Neutrophil (primary cell): ENCODE measurements around the gene NTRK3.

ENCODE experiments used
- H3K27ac ChIP-seq: fragments of 200-600 bp; sonication (generic); 2 replicates; pipeline ENCODE4 v1.5.1; 2016; ENCODE audit warnings: mild to moderate bottlenecking, moderate library complexity
- H3K27me3 ChIP-seq: fragments of 200-600 bp; sonication (generic); 2 replicates; pipeline ENCODE4 v1.6.0; 2016; ENCODE audit warnings: mild to moderate bottlenecking
- H3K36me3 ChIP-seq: fragments of 200-600 bp; sonication (generic); 2 replicates; pipeline ENCODE4 v1.5.1; 2017
- H3K4me1 ChIP-seq, 2 experiments: fragments of 200-600 bp in 1 of 2; sonication (generic) in 1 of 2; 1 replicate in 1 of 2; 2 replicates in 1 of 2; pipeline versions ENCODE4 v1.5.1 to v1.6.1; 2013 to 2016; ENCODE audit warnings: low read depth in 1 of 2, low read length in 1 of 2, mild to moderate bottlenecking in 1 of 2, moderate library complexity in 1 of 2; ENCODE audit not compliant: control insufficient read depth in 1 of 2, insufficient read depth in 1 of 2
- H3K4me3 ChIP-seq, 2 experiments: fragments of 200-600 bp in 1 of 2; sonication (generic) in 1 of 2; 1 replicate in 1 of 2; 2 replicates in 1 of 2; pipeline ENCODE4 v1.5.1; 2013 to 2016; ENCODE audit warnings: low read depth in 1 of 2, low read length in 1 of 2, mild to moderate bottlenecking in 1 of 2, moderate library complexity in 1 of 2
- H3K9me3 ChIP-seq: fragments of 200-600 bp; sonication (generic); 2 replicates; pipeline ENCODE4 v1.5.1; 2016
- CTCF ChIP-seq: fragments of 200-600 bp; sonication (generic); IDR thresholded peaks from 2 replicates; pipeline ENCODE4 v1.5.1; 2016; ENCODE audit warnings: antibody characterized with exemption

The NTRK3 gene

GRCh38 chr15:88300089-88300488, 43.5 kb upstream of the NTRK3 start:
- no peak for TF ChIP-seq CTCF
- Histone ChIP-seq H3K9me3 (no peaks in the 10 kb centered on the region), H3K4me1 (no peaks in the 10 kb centered on the region), H3K4me3 (no peak overlapping the region), H3K27ac (no peak overlapping the region), H3K27me3 (no peaks in the 10 kb centered on the region), H3K36me3 (no peaks in the 10 kb centered on the region)

- Histone ChIP-seq H3K27me3 (no peaks in the 10 kb centered on the region), H3K4me3 (no peak overlapping the region), H3K9me3 (no peaks in the 10 kb centered on the region), H3K4me1 (no peaks in the 10 kb centered on the region), H3K27ac (no peak overlapping the region), H3K36me3 (no peaks in the 10 kb centered on the region)
- no peak for TF ChIP-seq CTCF
Observed at GRCh38 chr15:88299497-88299896, 43.0 kb upstream of the NTRK3 start.

- H3K27me3 ChIP-seq: peaks cover 34% of the 10 kb centered on the region
- no peaks in the 10 kb centered on the region for H3K36me3 ChIP-seq
- TF ChIP-seq CTCF: no peak
- no peak overlapping the region for H3K4me3 ChIP-seq
- no peaks in the 10 kb centered on the region for H3K9me3 ChIP-seq
- no peaks in the 10 kb centered on the region for H3K4me1 ChIP-seq
- H3K27ac ChIP-seq: no peak overlapping the region
Observed at GRCh38 chr15:88288661-88289060, 32.1 kb upstream of the NTRK3 start.

- Histone ChIP-seq H3K4me3 (no peak overlapping the region), H3K27ac (no peak overlapping the region), H3K36me3 (no peaks in the 10 kb centered on the region), H3K27me3 (peaks cover 39% of the 10 kb centered on the region), H3K4me1 (no peaks in the 10 kb centered on the region), H3K9me3 (no peaks in the 10 kb centered on the region)
- TF ChIP-seq CTCF: no peak
Observed at GRCh38 chr15:88288206-88288605, 31.7 kb upstream of the NTRK3 start.

- Histone ChIP-seq H3K27ac (no peak overlapping the region), H3K9me3 (no peaks in the 10 kb centered on the region), H3K4me1 (no peaks in the 10 kb centered on the region), H3K4me3 (no peak overlapping the region), H3K27me3 (peaks cover 68% of the 10 kb centered on the region), H3K36me3 (no peaks in the 10 kb centered on the region)
- no peak for TF ChIP-seq CTCF
Observed at GRCh38 chr15:88284318-88284998, 27.9 kb upstream of the NTRK3 start.
